ENCODE measurements around the gene GEMIN5. TPM values are rescaled to one million over a fixed set of nuclear protein-coding genes. Genes with fewer than 3 reads are reported as not detected.

Gene GEMIN5
- total and polyA plus RNA-seq, 2 of the 13 experiments (the other 11 are each of a cell fraction or from before 2014, with no cell fraction given): 6.6 to 28.6 TPM

DNA sequence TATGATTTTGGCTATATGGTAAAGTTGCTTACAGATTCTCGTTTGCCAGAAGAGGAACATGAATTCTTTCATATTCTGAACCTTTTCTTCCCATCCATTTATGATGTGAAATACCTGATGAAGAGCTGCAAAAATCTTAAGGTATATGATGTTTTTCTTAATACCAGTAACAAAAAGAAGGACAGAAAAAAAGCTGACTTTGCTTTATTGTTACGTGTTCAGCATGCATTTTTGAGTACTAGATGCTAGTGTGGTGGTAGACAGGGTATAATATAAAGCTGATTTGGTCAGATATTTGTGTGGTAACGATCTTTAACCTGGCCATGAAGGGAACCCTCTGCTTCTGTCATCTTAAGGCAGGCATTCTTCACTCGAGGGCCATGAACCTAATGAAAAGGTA is 66.3 kb downstream of the GEMIN5 start:
- intact Hi-C loops (cut with micrococcal nuclease; ENCODE audit: unreplicated experiment) (no loop called here), in situ Hi-C loops (cut with HindIII; ENCODE audit: extremely low pct_ligation_motif_present, low pct_unique_long_range_greater_than_20kb) (no loop called here)
- FAIRE-seq (no peak), ATAC-seq (no peak), DNase-seq (ENCODE audit: low spot score) (no peak)
- BruUV-seq (replicated peaks): no TSS peak
- 97% methylated on average over 4 of the region's 4 CpGs for WGBS (ENCODE audit: low lambda C conversion rate)
- Histone ChIP-seq H3K9ac (ENCODE audit: insufficient read depth, low read depth, low read length) (no peak overlapping the region), H3K27ac (ENCODE audit: extremely low read length, insufficient read depth, low read length) (no peak overlapping the region), H4K20me1 (ENCODE audit: insufficient read depth, low read length) (no peaks in the 10 kb centered on the region), H3K4me1 (ENCODE audit: insufficient read depth, low read length) (no peaks in the 10 kb centered on the region), H3K4me2 (ENCODE audit: low read depth, low read length) (no peak overlapping the region), H3K79me2 (ENCODE audit: insufficient read depth, low read length) (no peaks in the 10 kb centered on the region), H3K36me3 (replicated peaks in 1 of 2; ENCODE audit: control insufficient read depth in 1 of 2, insufficient read depth in 2 of 2, low read length in 2 of 2) (peaks cover 14 to 60% of the 10 kb centered on the region in 2 experiments), H3K9me3 (ENCODE audit: low read length) (no peaks in the 10 kb centered on the region), H2AFZ (ENCODE audit: low read length) (no peak overlapping the region), H3K4me3 (replicated peaks in 1 of 3; ENCODE audit: insufficient read depth in 1 of 3, low read depth in 2 of 3, low read length in 3 of 3) (no peak overlapping the region), H3K27me3 (ENCODE audit: control insufficient read depth in 1 of 2, insufficient read depth in 2 of 2, low read length in 2 of 2) (no peaks in the 10 kb centered on the region)
- ChIA-PET POLR2A (no interaction called here), CTCF (ENCODE audit: low intra/inter-chr PET ratio, low total read pairs) (no interaction called here)
- TF ChIP-seq, protein P1, sequence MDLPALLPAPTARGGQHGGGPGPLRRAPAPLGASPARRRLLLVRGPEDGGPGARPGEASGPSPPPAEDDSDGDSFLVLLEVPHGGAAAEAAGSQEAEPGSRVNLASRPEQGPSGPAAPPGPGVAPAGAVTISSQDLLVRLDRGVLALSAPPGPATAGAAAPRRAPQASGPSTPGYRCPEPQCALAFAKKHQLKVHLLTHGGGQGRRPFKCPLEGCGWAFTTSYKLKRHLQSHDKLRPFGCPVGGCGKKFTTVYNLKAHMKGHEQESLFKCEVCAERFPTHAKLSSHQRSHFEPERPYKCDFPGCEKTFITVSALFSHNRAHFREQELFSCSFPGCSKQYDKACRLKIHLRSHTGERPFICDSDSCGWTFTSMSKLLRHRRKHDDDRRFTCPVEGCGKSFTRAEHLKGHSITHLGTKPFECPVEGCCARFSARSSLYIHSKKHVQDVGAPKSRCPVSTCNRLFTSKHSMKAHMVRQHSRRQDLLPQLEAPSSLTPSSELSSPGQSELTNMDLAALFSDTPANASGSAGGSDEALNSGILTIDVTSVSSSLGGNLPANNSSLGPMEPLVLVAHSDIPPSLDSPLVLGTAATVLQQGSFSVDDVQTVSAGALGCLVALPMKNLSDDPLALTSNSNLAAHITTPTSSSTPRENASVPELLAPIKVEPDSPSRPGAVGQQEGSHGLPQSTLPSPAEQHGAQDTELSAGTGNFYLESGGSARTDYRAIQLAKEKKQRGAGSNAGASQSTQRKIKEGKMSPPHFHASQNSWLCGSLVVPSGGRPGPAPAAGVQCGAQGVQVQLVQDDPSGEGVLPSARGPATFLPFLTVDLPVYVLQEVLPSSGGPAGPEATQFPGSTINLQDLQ (CRISPR knock-in tag; IDR thresholded peaks at IDR 0.05): no peak
- peak; percentile 90 to 95 for TF ChIP-seq MAFK (conservative IDR thresholded peaks at IDR 0.05 in 1 of 2, IDR thresholded peaks at IDR 0.05 in 1 of 2; ENCODE audit: low read length in 2 of 2)
- peak; percentile 96 for TF ChIP-seq MAFF (IDR thresholded peaks at IDR 0.05; ENCODE audit: low read depth, low read length)

DNA sequence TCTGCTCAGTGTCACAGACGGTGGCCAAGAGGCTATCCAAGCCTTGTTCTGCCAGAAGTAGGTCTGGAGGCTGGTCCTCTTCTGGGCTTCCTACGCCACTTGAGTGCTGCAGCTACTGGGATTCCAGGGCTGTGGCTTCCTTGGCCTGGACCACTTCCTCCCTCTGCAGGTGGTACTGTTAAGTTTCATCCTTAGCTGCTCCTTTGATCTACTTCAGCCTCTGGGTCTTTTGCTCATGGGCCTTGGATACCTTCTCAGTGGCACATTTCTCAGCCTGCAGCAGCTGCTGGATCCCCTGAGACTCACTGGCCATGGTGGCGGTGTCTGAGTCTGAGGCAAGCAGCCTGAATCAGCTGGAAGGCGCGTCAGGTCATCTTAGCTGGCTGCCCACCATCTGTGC is 69.3 kb downstream of the GEMIN5 start:
- Histone ChIP-seq H3K79me2 (ENCODE audit: insufficient read depth, low read length) (peaks cover 22% of the 10 kb centered on the region), H4K20me1 (ENCODE audit: insufficient read depth, low read length) (0 out of 2 replicates have a peak, but pooled peaks cover under 1% of the 10 kb centered on the region), H3K4me2 (ENCODE audit: low read depth, low read length) (no peak overlapping the region), H3K9me3 (ENCODE audit: low read length) (no peaks in the 10 kb centered on the region), H3K27me3 (ENCODE audit: control insufficient read depth in 1 of 2, insufficient read depth in 2 of 2, low read length in 2 of 2) (no peaks in the 10 kb centered on the region), H3K36me3 (replicated peaks in 1 of 2; ENCODE audit: control insufficient read depth in 1 of 2, insufficient read depth in 2 of 2, low read length in 2 of 2) (peaks cover 10 to 58% of the 10 kb centered on the region in 2 experiments), H3K4me1 (ENCODE audit: insufficient read depth, low read length) (peaks cover 20% of the 10 kb centered on the region), H3K27ac (ENCODE audit: extremely low read length, insufficient read depth, low read length) (no peak overlapping the region), H3K9ac (ENCODE audit: insufficient read depth, low read depth, low read length) (no peak overlapping the region), H2AFZ (ENCODE audit: low read length) (no peak overlapping the region), H3K4me3 (replicated peaks in 1 of 3; ENCODE audit: insufficient read depth in 1 of 3, low read depth in 2 of 3, low read length in 3 of 3) (no peak overlapping the region)
- FAIRE-seq (peak; percentile 70), ATAC-seq (peak; percentile 89), DNase-seq (ENCODE audit: low spot score) (no peak)
- no peak for TF ChIP-seq SOX13 (IDR thresholded peaks at IDR 0.05)
- no peak for TF ChIP-seq SOX13 (CRISPR knock-in tag; conservative IDR thresholded peaks at IDR 0.05 in 1 of 2, IDR thresholded peaks at IDR 0.05 in 1 of 2)
- peak; percentile 60 for TF ChIP-seq SMC3 (IDR thresholded peaks at IDR 0.05; ENCODE audit: low read length)
- TF ChIP-seq SP5 (CRISPR knock-in tag; IDR thresholded peaks at IDR 0.05; ENCODE audit: borderline replicate concordance, low read depth): no peak
- TF ChIP-seq, protein P2, sequence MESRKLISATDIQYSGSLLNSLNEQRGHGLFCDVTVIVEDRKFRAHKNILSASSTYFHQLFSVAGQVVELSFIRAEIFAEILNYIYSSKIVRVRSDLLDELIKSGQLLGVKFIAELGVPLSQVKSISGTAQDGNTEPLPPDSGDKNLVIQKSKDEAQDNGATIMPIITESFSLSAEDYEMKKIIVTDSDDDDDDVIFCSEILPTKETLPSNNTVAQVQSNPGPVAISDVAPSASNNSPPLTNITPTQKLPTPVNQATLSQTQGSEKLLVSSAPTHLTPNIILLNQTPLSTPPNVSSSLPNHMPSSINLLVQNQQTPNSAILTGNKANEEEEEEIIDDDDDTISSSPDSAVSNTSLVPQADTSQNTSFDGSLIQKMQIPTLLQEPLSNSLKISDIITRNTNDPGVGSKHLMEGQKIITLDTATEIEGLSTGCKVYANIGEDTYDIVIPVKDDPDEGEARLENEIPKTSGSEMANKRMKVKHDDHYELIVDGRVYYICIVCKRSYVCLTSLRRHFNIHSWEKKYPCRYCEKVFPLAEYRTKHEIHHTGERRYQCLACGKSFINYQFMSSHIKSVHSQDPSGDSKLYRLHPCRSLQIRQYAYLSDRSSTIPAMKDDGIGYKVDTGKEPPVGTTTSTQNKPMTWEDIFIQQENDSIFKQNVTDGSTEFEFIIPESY (CRISPR knock-in tag; IDR thresholded peaks at IDR 0.05): peak; percentile 14; the same call in 1 of the 2 replicates
- TF ChIP-seq STAG1 (CRISPR knock-in tag; IDR thresholded peaks at IDR 0.05): peak; percentile 76
- TF ChIP-seq CTCF (CRISPR knock-in tag; IDR thresholded peaks at IDR 0.05): peak; percentile 58
- TF ChIP-seq RAD21 (CRISPR knock-in tag; IDR thresholded peaks at IDR 0.05): peak; percentile 56
- CTCF ChIA-PET (ENCODE audit: low intra/inter-chr PET ratio, low total read pairs): interaction anchor here (0.8 kb wide), 1 partner anchor 227 kb away, joined by 3 read pairs; no protein-coding TSS in a partner anchor
- no TSS peak for BruUV-seq (replicated peaks)
- intact Hi-C loops (cut with micrococcal nuclease; ENCODE audit: unreplicated experiment): loop anchor here (1.0 kb wide), 1 partner anchor 218 kb away; no protein-coding TSS in a partner anchor
- 95% methylated on average over 5 of the region's 5 CpGs for WGBS (ENCODE audit: low lambda C conversion rate)
- POLR2A ChIA-PET: interaction anchor here (1.0 to 2.8 kb wide), 5 partner anchors 9 to 222 kb away, joined by 3 to 9 read pairs (median 4); partner anchors contain the start of gene CNOT8
- in situ Hi-C loops (cut with HindIII; ENCODE audit: extremely low pct_ligation_motif_present, low pct_unique_long_range_greater_than_20kb): no loop called here

Measured in HepG2 (cell line).